Loucy (cell line): ENCODE measurements around the gene TRPC3.

Experiments
- CTCF ChIP-seq: fragments of 200-600 bp; sonication (generic); conservative IDR thresholded peaks from 2 replicates; pipeline ENCODE4 v1.5.1; 2014; ENCODE audit warnings: mild to moderate bottlenecking, antibody characterized with exemption, low read length
- EZH2phosphoT487 ChIP-seq: fragments of 200-600 bp; IDR thresholded peaks from 2 replicates; pipeline ENCODE4 v1.6.1; 2018; ENCODE audit warnings: antibody characterized with exemption, mild to moderate bottlenecking, moderate library complexity, borderline replicate concordance

GRCh38 chr4:121995790-121996537, 44.1 kb upstream of the TRPC3 start:
- TF ChIP-seq CTCF (no peak), EZH2phosphoT487 (no peak)
